Measurements from ENCODE around the gene AIM2.

- TF ChIP-seq POLR2A (IDR thresholded peaks at IDR 0.05) (no peak), CTCF (IDR thresholded peaks at IDR 0.05) (no peak), EP300 (IDR thresholded peaks at IDR 0.05) (no peak)
These were observed 24.0 kb upstream of the AIM2 start for GRCh38 chr1:159100589-159100988.

Data from gastroesophageal sphincter (tissue), 3 donors.